Panc1 (cell line): ENCODE results near the gene IFRD1. TPM values are rescaled to one million over a fixed set of nuclear protein-coding genes. Genes with fewer than 3 reads are reported as not detected.

Experiments
- ATAC-seq: fragments of 200-7000 bp; cut with Tn5 transposase; 2 replicates; pipeline ENCODE4 v1.9.1; 2020; ENCODE audit warnings: mild to moderate bottlenecking, moderate library complexity
- BruUV-seq: library from RNA; stranded (reverse); fragments of 400-500 nt; replicated peaks from 2 replicates; lab custom pipeline; 2021; lab: Mats Ljungman, UMichigan
- CTCF ChIA-PET: fragments of 300-600 bp; sonication (Branson Sonifier 250); formaldehyde crosslinking; loops from one replicate; lab custom pipeline; 2022; ENCODE audit warnings: antibody characterized with exemption; lab: Charles Lee
- POLR2A ChIA-PET: fragments of 300-600 bp; sonication (Branson Sonifier 250); formaldehyde crosslinking; loops from one replicate; lab custom pipeline; 2022; ENCODE audit warnings: antibody characterized with exemption; lab: Charles Lee
- DNase-seq: peaks from one replicate; pipeline ENCODE4 v3.0.0-alpha.2; 2010; ENCODE audit warnings: low read depth, low spot score
- H3K27ac ChIP-seq: 2 replicates; pipeline ENCODE4 v1.5.1; 2011; ENCODE audit warnings: mild to moderate bottlenecking, low read length, inconsistent platforms
- H3K27me3 ChIP-seq: fragments of 200-500 bp; sonication (Bioruptor generic); 2 replicates; pipeline ENCODE4 v1.6.0; 2014; ENCODE audit warnings: low read length, inconsistent platforms; ENCODE audit not compliant: control insufficient read depth, insufficient read depth
- H3K36me3 ChIP-seq: fragments of 200-500 bp; sonication (Bioruptor generic); 2 replicates; pipeline ENCODE4 v1.5.1; 2014; ENCODE audit warnings: inconsistent platforms, mild to moderate bottlenecking, low read length, moderate library complexity; ENCODE audit not compliant: control insufficient read depth, insufficient read depth
- H3K4me1 ChIP-seq: 2 replicates; pipeline ENCODE4 v1.5.1; 2011; ENCODE audit warnings: inconsistent platforms, mild to moderate bottlenecking, low read length, moderate library complexity; ENCODE audit not compliant: control insufficient read depth, insufficient read depth
- H3K4me3 ChIP-seq, 2 experiments: 2 replicates each; pipeline ENCODE4 v1.5.1; 2011 to 2012; ENCODE audit warnings: low read depth in 2 of 2, low read length in 2 of 2, mild to moderate bottlenecking in 2 of 2, inconsistent platforms in 1 of 2, moderate library complexity in 1 of 2
- H3K9me3 ChIP-seq: fragments of 200-500 bp; sonication (Bioruptor generic); 2 replicates; pipeline ENCODE4 v1.5.1; 2014; ENCODE audit warnings: low read depth, mild to moderate bottlenecking, inconsistent platforms, low read length, moderate library complexity; ENCODE audit not compliant: control insufficient read depth, insufficient read depth
- POLR2AphosphoS5 ChIP-seq: IDR thresholded peaks from 2 replicates; pipeline ENCODE4 v1.6.1; 2012; ENCODE audit warnings: mild to moderate bottlenecking, low read depth, low read length, moderate library complexity
- SIN3A ChIP-seq: IDR thresholded peaks from 2 replicates; pipeline ENCODE4 v1.6.1; 2012; ENCODE audit warnings: low read depth, mild to moderate bottlenecking, low read length, moderate library complexity, borderline replicate concordance; ENCODE audit not compliant: insufficient read depth
- TCF7L2 ChIP-seq: IDR thresholded peaks from 2 replicates; pipeline ENCODE4 v1.6.1; 2011; ENCODE audit warnings: mild to moderate bottlenecking, low read depth, low read length, inconsistent platforms
- in situ Hi-C: cut with HindIII; loops from 2 replicates; pipeline ENCODE4 v1.10.0; 2016; ENCODE audit warnings: low sequenced_read_pairs, low pct_unique_long_range_greater_than_20kb
- intact Hi-C: fragments of 100-400 bp; cut with micrococcal nuclease; formaldehyde crosslinking; loops from one replicate; pipeline ENCODE4 v1.10.0; 2022; ENCODE audit not compliant: unreplicated experiment
- total RNA-seq: library from RNA; stranded (reverse); gene quantifications from one replicate; pipeline ENCODE4 v1.2.1, GENCODE V29; 2021; ENCODE audit not compliant: unreplicated experiment
- TF ChIP-seq, protein P1 (sequence below): fragments of 450-650 bp; IDR thresholded peaks from 2 replicates; pipeline ENCODE4 v1.5.1; 2017; ENCODE audit warnings: mild to moderate bottlenecking
- TF ChIP-seq, protein P2 (sequence below), 2 experiments: IDR thresholded peaks; 2 replicates each; pipeline ENCODE4 v1.6.1; 2011 to 2012; ENCODE audit warnings: low read depth in 2 of 2, control low read depth in 1 of 2, low read length in 1 of 2, mild to moderate bottlenecking in 1 of 2, moderate library complexity in 1 of 2; ENCODE audit not compliant: insufficient read depth in 1 of 2

The IFRD1 gene
- total RNA-seq, 1 experiment from 2014 or later: 54.3 TPM

DNA sequence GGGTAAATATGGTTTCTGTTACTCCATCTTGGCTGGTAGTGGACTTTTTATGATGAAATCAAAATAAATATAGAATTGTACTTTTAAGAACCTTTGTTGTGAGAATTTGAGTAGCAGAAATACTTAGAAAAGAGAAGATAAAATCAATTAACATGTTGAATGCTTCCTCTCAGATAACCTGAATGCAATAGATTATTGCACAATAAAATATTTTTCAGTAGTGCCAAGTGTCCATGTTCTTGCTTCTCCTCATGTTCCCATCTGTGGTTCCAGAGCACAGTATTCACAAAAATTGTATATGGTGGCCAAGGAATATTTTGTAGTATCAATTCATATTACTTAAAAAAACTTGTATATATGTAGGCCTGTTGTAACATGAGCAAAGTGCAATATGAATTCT is 45.9 kb upstream of the IFRD1 start:
- intact Hi-C loops (no loop called here), in situ Hi-C loops (no loop called here)
- ATAC-seq (no peak), DNase-seq (no peak)
- Histone ChIP-seq H3K27me3 (peaks cover 3% of the 10 kb centered on the region; the same call in 1 of the 2 replicates), H3K9me3 (no peaks in the 10 kb centered on the region), H3K36me3 (no peaks in the 10 kb centered on the region), H3K4me3 (no peak overlapping the region), H3K4me1 (no peaks in the 10 kb centered on the region), H3K27ac (no peak overlapping the region)
- ChIA-PET POLR2A (no interaction called here), CTCF (interaction anchor here (0.7 kb wide), 1 partner anchor 442 kb away, joined by 4 read pairs; no protein-coding TSS in a partner anchor)
- TF ChIP-seq, protein P1, sequence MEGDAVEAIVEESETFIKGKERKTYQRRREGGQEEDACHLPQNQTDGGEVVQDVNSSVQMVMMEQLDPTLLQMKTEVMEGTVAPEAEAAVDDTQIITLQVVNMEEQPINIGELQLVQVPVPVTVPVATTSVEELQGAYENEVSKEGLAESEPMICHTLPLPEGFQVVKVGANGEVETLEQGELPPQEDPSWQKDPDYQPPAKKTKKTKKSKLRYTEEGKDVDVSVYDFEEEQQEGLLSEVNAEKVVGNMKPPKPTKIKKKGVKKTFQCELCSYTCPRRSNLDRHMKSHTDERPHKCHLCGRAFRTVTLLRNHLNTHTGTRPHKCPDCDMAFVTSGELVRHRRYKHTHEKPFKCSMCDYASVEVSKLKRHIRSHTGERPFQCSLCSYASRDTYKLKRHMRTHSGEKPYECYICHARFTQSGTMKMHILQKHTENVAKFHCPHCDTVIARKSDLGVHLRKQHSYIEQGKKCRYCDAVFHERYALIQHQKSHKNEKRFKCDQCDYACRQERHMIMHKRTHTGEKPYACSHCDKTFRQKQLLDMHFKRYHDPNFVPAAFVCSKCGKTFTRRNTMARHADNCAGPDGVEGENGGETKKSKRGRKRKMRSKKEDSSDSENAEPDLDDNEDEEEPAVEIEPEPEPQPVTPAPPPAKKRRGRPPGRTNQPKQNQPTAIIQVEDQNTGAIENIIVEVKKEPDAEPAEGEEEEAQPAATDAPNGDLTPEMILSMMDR: no peak
- TF ChIP-seq TCF7L2 (no peak), SIN3A (no peak), POLR2AphosphoS5 (no peak)
- TF ChIP-seq, protein P2, sequence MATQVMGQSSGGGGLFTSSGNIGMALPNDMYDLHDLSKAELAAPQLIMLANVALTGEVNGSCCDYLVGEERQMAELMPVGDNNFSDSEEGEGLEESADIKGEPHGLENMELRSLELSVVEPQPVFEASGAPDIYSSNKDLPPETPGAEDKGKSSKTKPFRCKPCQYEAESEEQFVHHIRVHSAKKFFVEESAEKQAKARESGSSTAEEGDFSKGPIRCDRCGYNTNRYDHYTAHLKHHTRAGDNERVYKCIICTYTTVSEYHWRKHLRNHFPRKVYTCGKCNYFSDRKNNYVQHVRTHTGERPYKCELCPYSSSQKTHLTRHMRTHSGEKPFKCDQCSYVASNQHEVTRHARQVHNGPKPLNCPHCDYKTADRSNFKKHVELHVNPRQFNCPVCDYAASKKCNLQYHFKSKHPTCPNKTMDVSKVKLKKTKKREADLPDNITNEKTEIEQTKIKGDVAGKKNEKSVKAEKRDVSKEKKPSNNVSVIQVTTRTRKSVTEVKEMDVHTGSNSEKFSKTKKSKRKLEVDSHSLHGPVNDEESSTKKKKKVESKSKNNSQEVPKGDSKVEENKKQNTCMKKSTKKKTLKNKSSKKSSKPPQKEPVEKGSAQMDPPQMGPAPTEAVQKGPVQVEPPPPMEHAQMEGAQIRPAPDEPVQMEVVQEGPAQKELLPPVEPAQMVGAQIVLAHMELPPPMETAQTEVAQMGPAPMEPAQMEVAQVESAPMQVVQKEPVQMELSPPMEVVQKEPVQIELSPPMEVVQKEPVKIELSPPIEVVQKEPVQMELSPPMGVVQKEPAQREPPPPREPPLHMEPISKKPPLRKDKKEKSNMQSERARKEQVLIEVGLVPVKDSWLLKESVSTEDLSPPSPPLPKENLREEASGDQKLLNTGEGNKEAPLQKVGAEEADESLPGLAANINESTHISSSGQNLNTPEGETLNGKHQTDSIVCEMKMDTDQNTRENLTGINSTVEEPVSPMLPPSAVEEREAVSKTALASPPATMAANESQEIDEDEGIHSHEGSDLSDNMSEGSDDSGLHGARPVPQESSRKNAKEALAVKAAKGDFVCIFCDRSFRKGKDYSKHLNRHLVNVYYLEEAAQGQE (IDR thresholded peaks at IDR 0.05; ENCODE audit: insufficient read depth in 1 of 2, low read depth in 2 of 2, low read length in 1 of 2): no peak
- no TSS peak for BruUV-seq

DNA sequence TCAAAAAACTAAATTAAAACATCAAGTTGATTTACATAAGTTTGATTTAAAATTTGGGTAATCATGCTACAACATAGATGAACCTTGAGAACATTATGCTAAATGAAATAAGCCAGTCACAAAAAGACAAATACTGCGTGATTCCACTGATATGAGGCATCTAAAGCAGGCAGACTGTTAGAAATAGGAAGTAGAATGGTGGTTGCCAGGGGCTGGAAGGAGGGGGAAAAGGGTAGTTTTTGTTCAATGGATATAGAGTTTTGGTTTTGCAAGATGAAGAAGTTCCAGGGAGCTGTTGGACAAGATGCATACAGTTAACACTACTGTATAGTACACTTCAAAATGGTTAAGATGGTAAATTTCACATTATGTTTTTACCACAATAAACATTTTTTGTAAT is 45.0 kb upstream of the IFRD1 start:
- no TSS peak for BruUV-seq
- ChIA-PET CTCF (no interaction called here), POLR2A (interaction anchor here (0.6 kb wide), 1 partner anchor 534 kb away, joined by 4 read pairs; no protein-coding TSS in a partner anchor)
- Histone ChIP-seq H3K9me3 (no peaks in the 10 kb centered on the region), H3K4me3 (no peak overlapping the region), H3K4me1 (no peaks in the 10 kb centered on the region), H3K27ac (no peak overlapping the region), H3K27me3 (peaks cover 6% of the 10 kb centered on the region; the same call in 1 of the 2 replicates), H3K36me3 (no peaks in the 10 kb centered on the region)
- intact Hi-C loops: no loop called here
- in situ Hi-C loops: no loop called here
- DNase-seq (no peak), ATAC-seq (no peak)
- TF ChIP-seq TCF7L2: no peak
- TF ChIP-seq, protein P2 (IDR thresholded peaks at IDR 0.05; ENCODE audit: insufficient read depth in 1 of 2, low read depth in 2 of 2, low read length in 1 of 2): no peak
- TF ChIP-seq, protein P1: no peak
- TF ChIP-seq POLR2AphosphoS5: no peak
